H1 (cell line): Measurements from ENCODE around the gene WFDC1. TPM values are rescaled to one million over a fixed set of nuclear protein-coding genes. Genes with fewer than 3 reads are reported as not detected.

Experiments used
- CREB1 ChIP-seq: IDR thresholded peaks from 2 replicates; pipeline ENCODE4 v1.6.1; 2012; ENCODE audit warnings: inconsistent platforms
- CTBP2 ChIP-seq: IDR thresholded peaks from 2 replicates; pipeline ENCODE4 v1.7.0; 2011; ENCODE audit warnings: borderline replicate concordance, mild to moderate bottlenecking, moderate library complexity, mixed read lengths, low read length; ENCODE audit not compliant: insufficient read depth, insufficient read length
- CTCF ChIP-seq, 3 experiments: IDR thresholded peaks; 1 replicate in 2 of 3; 2 replicates in 1 of 3; pipeline versions ENCODE4 v1.5.1 to v1.6.1; 2011; ENCODE audit warnings: low read length in 3 of 3, mild to moderate bottlenecking in 3 of 3, inconsistent platforms in 2 of 3, low read depth in 1 of 3, moderate library complexity in 1 of 3; ENCODE audit not compliant: insufficient read depth in 1 of 3; ENCODE audit errors: control extremely low read depth in 1 of 3
- E2F6 ChIP-seq: IDR thresholded peaks from 2 replicates; pipeline ENCODE4 v1.6.1; 2012; ENCODE audit warnings: inconsistent platforms
- PHF8 ChIP-seq: fragments of 200-600 bp; sonication (generic); conservative IDR thresholded peaks from 2 replicates; pipeline ENCODE4 v1.7.1; 2012; ENCODE audit warnings: low read depth, mild to moderate bottlenecking, inconsistent platforms, low read length, moderate library complexity
- RBBP5 ChIP-seq: IDR thresholded peaks from 2 replicates; pipeline ENCODE4 v1.7.1; 2012; ENCODE audit warnings: low read depth, mild to moderate bottlenecking, inconsistent platforms, low read length, moderate library complexity, borderline replicate concordance
- RNF2 ChIP-seq: fragments of 200-900, 300-1000 bp; sonication (generic); IDR thresholded peaks from 2 replicates; pipeline ENCODE4 v1.7.1; 2016; ENCODE audit warnings: borderline replicate concordance, low read depth, mild to moderate bottlenecking, antibody characterized with exemption, low read length; ENCODE audit not compliant: poor library complexity, severe bottlenecking; ENCODE audit errors: missing control alignments
- TBP ChIP-seq: IDR thresholded peaks from 2 replicates; pipeline ENCODE4 v1.6.1; 2011; ENCODE audit warnings: low read depth, low read length, improper control_type of control experiment
- polyA plus RNA-seq, 7 experiments: library from polyadenylated mRNA; depleted of rRNA in 3 of 7; stranded (reverse) in 5 of 7; unstranded in 2 of 7; fragments of >200 nt in 5 of 7; fragments of 200-250 nt in 2 of 7; gene quantifications; 1 replicate in 5 of 7; 2 replicates in 1 of 7; 4 replicates in 1 of 7; pipeline versions ENCODE4 v1.2.1 to v1.2.3, GENCODE V29; 2011 to 2013; ENCODE audit warnings: missing spikeins in 2 of 7, mixed read lengths in 2 of 7
- total RNA-seq: library from RNA; stranded (reverse); fragmentation: NEBNext Ultra II Directional; extraction: Animal tissue kit (Norgen Biotek cat#: 25700); gene quantifications from 2 replicates; pipeline ENCODE4 v1.2.1, GENCODE V29; 2021

The WFDC1 gene
- total and polyA plus RNA-seq, 2 of the 8 experiments (the other 6 are each of a cell fraction or from before 2014, with no cell fraction given): 0.70 to 1.1 TPM

- TF ChIP-seq CTCF (IDR thresholded peaks at IDR 0.05; ENCODE audit: control extremely low read depth in 1 of 3, insufficient read depth in 1 of 3, low read depth in 1 of 3, low read length in 3 of 3) (no peak), RNF2 (no peak), RBBP5 (no peak), TBP (no peak), E2F6 (no peak), PHF8 (no peak), CTBP2 (no peak), CREB1 (no peak)
These were observed 83.9 kb downstream of the WFDC1 start (continued) for GRCh38 chr16:84378567-84378966.
